ENCODE results near the gene GNPDA1.

The GNPDA1 gene

GRCh38 chr5:141951332-141951781 is 61.5 kb downstream of the GNPDA1 start:
- peak; percentile 80 for DNase-seq
